Measurements from ENCODE around the gene SHROOM1.
"Not testable (repeated sequence)": the region's sequence is repeated elsewhere in the genome, so short reads cannot be mapped to it uniquely, and the experiment has no call there.

DNA sequence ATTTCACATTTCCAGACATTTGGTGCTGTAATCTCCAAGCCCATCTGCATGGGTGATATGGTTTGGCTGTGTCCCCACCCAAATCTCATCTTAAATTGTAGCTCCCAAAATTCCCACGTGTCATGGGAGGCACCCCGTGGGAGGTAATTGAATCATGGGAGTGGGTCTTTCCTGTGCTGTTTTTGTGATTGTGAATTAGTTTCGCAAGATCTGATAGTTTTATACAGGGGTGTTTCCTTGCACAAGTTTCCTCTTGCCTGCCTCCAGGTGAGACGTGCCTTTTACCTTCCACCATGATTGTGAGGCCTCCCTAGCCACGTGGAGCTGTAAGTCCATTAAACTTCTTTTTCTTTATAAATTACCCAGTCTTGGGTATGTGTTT is 27.8 kb downstream of the SHROOM1 start:
- TF ChIP-seq POLR2AphosphoS5, POLR2A (IDR thresholded peaks at IDR 0.05): not testable (repeated sequence)
- TF ChIP-seq, protein P1, sequence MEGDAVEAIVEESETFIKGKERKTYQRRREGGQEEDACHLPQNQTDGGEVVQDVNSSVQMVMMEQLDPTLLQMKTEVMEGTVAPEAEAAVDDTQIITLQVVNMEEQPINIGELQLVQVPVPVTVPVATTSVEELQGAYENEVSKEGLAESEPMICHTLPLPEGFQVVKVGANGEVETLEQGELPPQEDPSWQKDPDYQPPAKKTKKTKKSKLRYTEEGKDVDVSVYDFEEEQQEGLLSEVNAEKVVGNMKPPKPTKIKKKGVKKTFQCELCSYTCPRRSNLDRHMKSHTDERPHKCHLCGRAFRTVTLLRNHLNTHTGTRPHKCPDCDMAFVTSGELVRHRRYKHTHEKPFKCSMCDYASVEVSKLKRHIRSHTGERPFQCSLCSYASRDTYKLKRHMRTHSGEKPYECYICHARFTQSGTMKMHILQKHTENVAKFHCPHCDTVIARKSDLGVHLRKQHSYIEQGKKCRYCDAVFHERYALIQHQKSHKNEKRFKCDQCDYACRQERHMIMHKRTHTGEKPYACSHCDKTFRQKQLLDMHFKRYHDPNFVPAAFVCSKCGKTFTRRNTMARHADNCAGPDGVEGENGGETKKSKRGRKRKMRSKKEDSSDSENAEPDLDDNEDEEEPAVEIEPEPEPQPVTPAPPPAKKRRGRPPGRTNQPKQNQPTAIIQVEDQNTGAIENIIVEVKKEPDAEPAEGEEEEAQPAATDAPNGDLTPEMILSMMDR (IDR thresholded peaks at IDR 0.05), result not testable (repeated sequence)
